ENCODE results near the gene IL16.
"Not testable (repeated sequence)": the region's sequence is repeated elsewhere in the genome, so short reads cannot be mapped to it uniquely, and the experiment has no call there.

The IL16 gene

DNA sequence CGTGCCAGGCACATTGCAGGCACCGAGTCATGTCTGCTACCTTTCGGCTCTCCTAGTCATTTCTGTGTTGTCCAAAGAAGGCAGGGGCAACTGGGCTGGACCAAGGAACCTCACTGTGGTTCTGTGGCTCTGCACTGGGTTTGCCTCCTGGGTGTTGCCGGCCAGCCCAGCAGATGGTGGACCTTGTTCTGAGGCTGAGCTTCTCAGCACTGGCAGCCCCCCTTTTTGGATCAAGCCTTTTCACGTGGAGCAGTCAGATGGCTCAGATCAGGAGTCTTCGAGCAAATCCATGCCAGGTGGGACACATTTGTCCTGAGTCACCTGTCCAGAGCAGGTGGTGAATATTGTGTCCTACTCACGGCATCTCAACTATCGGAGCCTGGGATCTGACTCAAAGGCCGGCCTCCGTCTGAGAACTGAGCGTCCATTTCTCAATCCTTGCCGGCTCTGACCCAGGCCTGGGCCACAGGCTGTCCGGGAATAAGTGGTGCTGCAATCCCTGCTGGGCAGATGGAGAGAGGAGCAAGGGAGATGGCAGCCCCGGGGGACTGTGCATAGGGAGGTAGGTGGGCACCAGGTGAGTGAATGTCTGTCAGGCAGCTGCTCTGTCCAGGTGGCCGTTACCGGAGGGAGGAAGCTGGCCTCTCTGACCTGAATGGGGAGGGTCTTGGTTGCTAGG lies at the start of gene IL16:
IL16 (plus strand) TSS at position 304 of the 679 bp plus-strand sequence. CDS start 28,521 bp downstream, outside the sequence.
- DNase-seq, result no peak

- no peak for DNase-seq
Observed at GRCh38 chr15:81151389-81151788, 45.3 kb upstream of the IL16 start.

DNA sequence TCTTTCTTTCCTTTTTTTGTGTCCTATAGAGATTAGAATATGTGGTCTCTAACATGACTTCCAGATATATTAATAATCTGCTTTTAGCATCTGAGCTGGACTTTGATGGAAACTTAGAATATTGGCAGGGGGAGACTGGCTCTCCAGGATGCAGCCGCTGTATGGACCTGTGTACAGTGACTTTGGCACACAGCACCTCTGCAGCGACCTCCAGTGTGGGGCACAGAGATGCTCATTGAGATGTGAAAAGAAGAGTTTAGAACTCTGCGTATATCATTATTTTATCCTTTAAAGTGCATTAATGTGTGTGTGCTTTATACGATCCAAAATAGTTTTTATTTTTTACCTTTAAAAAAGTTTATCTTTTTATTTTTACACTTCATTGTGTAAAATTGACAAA lies 44.3 kb upstream of the IL16 start:
- DNase-seq, result no peak

DNA sequence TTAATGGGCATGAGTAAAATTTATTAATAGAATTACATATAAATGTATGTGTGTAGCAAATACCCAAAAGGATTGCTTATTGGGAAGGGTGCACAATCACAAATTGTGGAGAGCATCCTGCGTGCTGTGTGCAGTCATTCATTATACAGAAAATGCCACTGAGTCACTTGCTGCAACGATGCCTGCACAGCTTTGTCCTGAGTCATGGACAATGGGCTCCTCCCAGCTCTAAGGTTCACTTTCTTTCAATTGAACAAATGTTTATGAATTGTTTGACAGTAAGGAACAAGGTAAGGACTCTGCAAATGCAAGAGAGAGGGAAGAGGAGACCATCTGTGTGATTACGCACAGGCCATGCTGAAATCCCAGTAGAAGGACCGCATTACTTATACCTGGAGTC lies 43.9 kb upstream of the IL16 start:
- no peak for DNase-seq

DNA sequence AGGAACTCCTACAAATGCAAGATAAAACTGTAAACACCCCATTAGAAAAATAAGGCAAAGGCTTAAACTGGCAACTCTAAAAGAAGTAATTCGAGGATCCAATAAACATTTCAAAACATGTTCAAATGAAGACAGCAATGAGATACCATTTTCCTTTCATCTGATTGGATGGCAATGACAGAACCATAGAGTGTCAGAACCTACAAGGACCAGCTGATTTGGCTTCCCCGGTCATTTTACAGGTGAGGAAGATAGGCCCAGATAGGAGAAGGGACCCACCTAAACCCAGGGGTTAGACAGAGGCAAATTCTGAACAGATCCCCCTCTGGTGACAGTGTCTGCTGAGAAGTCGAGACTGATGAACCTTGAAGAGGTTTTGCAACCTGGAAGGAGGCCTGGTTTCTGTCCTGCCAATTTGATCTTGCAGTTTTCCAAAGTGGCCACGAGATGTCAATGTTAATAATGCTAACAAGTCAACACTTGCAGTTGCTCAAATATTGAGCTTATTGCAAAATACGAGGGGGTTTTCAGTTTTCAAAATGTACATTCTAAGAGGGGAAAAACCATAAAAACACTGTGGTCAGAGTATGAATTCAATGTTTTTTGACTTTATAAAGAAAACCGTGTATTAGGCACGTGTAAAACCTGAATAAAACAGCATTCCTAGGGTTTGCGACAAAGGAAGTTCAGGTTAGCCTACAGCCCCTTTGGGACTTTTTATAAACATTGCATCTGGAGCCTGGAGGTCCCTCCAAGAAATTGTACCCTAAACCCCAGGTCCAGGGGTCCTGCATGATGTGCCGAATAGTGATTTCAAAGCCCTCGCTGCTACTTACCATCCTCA lies 41.1 kb upstream of the IL16 start:
- peak; percentile 66 for DNase-seq

DNA sequence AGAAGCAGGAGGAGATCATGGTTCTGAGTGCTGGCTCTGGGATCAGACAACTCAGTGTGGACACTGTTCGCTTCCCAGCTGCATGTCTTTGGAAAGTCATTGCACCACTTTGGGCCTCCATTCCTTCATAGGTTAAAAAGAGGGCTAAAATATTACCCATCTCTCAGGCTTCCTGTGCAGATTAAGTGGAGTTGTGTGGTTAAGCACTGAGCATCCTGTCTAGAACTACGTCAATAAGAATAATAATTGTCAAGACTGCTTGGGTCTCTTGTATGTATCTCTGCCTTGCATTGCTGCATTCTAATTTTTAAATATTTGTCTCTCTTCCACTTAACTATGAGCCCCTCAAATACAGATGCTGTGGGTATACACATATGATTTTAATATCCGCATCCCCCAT lies 40.4 kb upstream of the IL16 start:
- no peak for DNase-seq

- peak; percentile 45 for DNase-seq
Observed at GRCh38 chr15:81157195-81157938, 39.3 kb upstream of the IL16 start.

GRCh38 chr15:81157939-81158223 lies 38.8 kb upstream of the IL16 start:
- DNase-seq, result no peak

- DNase-seq, result not testable (repeated sequence)
Observed at GRCh38 chr15:81158561-81158960, 38.1 kb upstream of the IL16 start.

- DNase-seq, result peak; percentile 88
Observed at GRCh38 chr15:81160312-81161159, 36.1 kb upstream of the IL16 start.

DNA sequence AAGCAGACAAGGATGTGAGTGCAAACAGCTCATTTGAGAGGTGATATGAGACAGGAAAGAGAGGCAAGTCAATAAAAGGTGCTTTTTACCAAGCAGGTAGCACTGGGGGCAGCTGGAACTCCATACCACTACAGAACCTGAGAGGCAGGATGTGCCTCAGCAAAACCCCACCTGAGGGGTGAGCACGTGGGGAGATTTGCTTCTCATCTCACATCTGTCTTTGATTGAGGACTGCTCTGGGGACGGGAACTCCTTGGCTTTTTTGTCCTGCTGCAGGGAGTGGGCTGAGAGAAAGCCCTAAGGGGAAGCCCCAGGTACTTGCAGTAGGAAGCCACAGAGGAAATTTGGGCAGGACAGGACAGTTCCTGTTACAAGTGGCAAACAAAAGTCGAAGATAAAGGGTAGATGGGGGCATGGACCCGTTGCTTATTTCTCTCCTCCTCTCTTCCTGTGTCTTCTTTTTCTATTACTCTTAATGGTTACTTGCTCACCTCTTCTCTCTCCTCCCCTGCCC lies 35.5 kb upstream of the IL16 start:
- DNase-seq, result no peak

DNA sequence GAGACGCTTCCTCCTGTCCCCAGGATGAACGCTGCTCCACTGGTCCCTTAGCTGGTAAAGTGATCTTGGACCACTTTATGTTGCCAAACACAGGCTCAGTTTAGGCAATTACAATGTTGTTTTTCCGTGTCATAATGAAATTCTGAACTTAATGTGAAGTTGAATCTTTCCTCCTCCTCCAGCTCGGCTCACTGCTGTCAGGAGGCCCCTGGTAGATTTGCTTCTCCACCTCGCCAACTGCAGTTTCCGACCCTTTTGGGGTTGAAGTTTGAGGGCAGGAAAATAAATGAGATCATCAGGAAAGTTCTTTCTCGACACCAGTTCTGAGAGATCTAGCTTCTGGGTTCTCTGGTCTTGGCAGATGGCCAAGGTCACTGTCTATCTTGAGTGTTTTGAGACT lies 34.8 kb upstream of the IL16 start:
- DNase-seq, result no peak

DNA sequence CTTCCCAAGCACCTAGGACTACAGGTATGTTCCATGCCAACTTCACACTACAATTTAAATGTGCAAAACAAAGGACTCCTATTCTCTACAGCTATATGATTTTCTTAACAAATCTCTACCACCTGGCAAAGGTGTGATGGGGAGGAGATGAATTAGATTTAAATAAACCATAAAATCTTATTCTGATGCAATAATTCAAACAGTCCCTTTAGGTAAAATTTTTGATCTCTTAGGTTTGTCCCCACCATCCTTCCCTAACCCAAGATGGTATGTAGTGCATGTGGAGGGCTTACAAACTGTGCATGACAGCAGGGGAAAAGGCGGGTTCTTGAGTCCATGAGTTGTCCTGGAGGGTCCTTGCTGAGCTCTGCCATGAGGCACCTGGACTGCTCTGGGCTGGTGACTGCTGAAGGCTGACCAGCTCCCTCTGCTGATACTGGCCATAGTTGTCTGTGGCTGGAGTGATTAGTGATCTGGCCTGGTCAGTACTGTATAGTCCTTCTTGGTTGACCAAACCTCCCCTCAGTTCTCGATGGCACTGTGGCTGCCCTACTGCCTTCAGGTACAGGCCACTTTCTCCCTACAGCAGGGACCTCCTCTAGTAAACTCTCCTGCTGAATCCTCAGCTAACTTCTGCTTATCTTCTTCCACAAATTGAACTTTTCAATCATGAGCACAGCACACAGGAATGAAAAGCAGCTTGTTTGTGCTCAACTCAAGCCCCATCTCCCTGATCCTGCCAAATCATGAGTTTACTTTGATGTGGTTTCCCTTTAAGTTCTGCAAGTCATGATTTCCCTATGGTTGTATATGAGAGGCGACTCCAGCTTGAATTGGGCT lies 32.5 kb upstream of the IL16 start:
- peak; percentile 83 for DNase-seq

DNA sequence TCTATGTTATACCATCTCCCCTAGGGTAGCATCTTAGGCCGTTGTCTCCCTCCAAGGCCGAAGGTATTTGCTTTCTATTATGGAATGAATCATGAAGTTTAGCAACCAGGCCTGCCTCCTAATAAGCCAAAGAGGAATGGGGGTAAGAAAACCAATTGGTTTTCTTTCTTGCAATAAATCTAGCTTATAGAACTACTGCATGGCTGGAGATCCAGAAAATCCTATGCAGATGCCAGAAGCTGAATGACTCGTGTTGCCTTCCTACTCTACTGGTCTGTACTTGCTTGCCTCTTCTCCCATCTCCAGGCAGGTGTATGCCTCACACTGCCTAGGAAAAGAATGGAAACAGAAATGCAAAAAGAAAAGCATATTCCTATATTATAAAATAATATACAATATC lies 31.1 kb upstream of the IL16 start:
- peak; percentile 43 for DNase-seq

DNA sequence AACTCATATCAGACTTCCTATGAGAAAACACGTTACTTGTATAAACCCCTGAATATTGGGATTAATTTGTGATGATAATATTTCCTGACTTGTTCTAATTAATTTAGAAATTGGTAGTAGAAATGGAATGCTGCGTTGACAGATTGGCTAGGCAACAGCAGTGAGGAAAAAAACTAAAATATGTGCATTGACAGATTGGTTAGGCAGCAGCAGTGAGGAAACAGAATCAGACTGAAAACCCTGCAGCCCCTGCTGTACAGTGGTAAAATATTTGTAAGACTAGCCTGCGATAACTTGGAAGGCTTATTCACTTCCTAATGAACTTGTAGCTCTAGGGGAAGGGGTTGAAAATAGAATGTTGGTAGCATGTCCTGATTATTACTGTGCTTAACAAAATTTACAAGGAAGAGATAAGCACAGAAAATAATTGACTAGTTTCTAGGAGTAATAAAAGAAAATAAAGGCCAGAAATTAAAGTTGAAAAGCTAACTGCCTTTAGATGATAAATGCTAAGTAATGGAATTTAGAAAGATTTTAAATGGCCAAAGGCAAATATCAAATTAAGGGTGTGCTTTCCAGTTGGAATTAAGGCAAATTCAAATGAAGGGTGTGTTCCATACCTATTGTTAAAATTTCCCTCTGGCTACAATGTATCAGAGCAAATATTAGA lies 29.9 kb upstream of the IL16 start:
- no peak for DNase-seq

GRCh38 chr15:81168131-81168526 lies 28.6 kb upstream of the IL16 start:
- DNase-seq, result no peak

DNA sequence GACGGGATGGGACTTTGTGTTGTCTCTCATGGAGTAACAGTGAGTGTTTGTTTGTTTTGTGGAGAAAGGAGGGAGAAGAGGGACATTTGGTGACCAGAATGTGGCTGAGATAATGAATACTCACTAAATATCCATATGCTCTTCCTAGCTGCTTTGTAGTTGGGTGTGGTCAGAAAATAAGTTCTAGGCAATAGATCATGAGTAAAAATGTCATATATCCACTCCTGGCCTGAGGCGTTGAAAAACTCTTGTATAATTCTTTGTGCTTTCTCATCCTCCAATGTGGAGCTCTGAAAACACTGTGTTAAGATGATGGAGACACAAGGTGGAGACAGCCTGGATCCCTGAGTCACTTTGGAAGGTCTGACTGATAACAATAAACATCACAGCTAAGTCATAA lies 28.0 kb upstream of the IL16 start:
- DNase-seq, result no peak

GRCh38 chr15:81170511-81170910 lies 26.2 kb upstream of the IL16 start:
- no peak for DNase-seq

DNA sequence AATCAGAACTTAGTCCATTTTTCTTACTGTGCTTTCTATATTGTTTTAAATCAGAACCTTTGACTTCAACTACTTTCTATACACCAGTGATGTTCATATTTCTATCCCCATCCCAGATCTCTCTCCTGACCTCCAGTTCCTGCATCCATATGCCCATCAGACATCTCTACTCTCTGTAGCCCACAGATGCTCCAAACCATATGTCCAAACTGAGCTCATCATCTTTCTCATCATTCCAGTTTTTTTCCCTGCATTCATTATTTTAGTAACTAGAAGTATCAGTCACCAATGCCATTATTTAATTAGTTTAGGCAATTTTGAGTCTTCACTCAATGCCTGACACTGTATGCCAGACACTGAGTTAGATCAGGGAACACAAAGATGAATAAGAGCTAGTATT lies 25.4 kb upstream of the IL16 start:
- DNase-seq, result no peak

GRCh38 chr15:81174125-81174791 lies 22.4 kb upstream of the IL16 start:
- DNase-seq, result no peak
